MM.1S (cell line): Measurements from ENCODE around the gene TGFB2.

Source experiments
- DNase-seq: peaks from one replicate; pipeline ENCODE4 v3.0.0-alpha.2; 2015
- H2AFZ ChIP-seq: fragments of 300-600 bp; sonication (generic); 2 replicates; pipeline ENCODE4 v1.6.0; 2016; ENCODE audit warnings: antibody characterized with exemption, low read length
- H3F3A ChIP-seq: fragments of 300-600 bp; sonication (generic); 2 replicates; pipeline ENCODE4 v1.6.1; 2016; ENCODE audit warnings: mild to moderate bottlenecking, antibody characterized with exemption, low read length, moderate library complexity, mixed read lengths; ENCODE audit not compliant: insufficient read depth
- H3K27ac ChIP-seq: fragments of 300-600 bp; sonication (generic); 2 replicates; pipeline ENCODE4 v1.5.1; 2016; ENCODE audit warnings: mild to moderate bottlenecking, low read length
- H3K27me3 ChIP-seq: fragments of 300-600 bp; sonication (generic); replicated peaks from 2 replicates; pipeline ENCODE4 v1.6.0; 2016; ENCODE audit warnings: low read length; ENCODE audit not compliant: insufficient read depth
- H3K36me3 ChIP-seq: fragments of 300-600 bp; sonication (generic); replicated peaks from 2 replicates; pipeline ENCODE4 v1.6.1; 2016; ENCODE audit warnings: mild to moderate bottlenecking, low read length, mixed read lengths; ENCODE audit not compliant: insufficient read depth
- H3K4me1 ChIP-seq: fragments of 300-600 bp; sonication (generic); 2 replicates; pipeline ENCODE4 v1.6.1; 2016; ENCODE audit warnings: low read length, mixed read lengths
- H3K4me2 ChIP-seq: fragments of 300-600 bp; sonication (generic); 2 replicates; pipeline ENCODE4 v1.6.0; 2016; ENCODE audit warnings: low read depth, low read length
- H3K4me3 ChIP-seq: fragments of 300-600 bp; sonication (generic); 2 replicates; pipeline ENCODE4 v1.5.1; 2016; ENCODE audit warnings: low read length, mixed read lengths
- H3K79me2 ChIP-seq: fragments of 300-600 bp; sonication (generic); 2 replicates; pipeline ENCODE4 v1.6.1; 2016; ENCODE audit warnings: mixed run types, low read length, mixed read lengths
- H3K9ac ChIP-seq: fragments of 300-600 bp; sonication (generic); 2 replicates; pipeline ENCODE4 v1.6.1; 2016; ENCODE audit warnings: low read length, mixed read lengths
- H3K9me2 ChIP-seq: fragments of 300-600 bp; sonication (generic); replicated peaks from 2 replicates; pipeline ENCODE4 v1.6.1; 2016; ENCODE audit warnings: mild to moderate bottlenecking, low read length, mixed read lengths; ENCODE audit not compliant: insufficient read depth
- H3K9me3 ChIP-seq: fragments of 300-600 bp; sonication (generic); replicated peaks from 2 replicates; pipeline ENCODE4 v1.6.1; 2016; ENCODE audit warnings: mild to moderate bottlenecking, low read length, mixed read lengths; ENCODE audit not compliant: insufficient read depth
- H4K20me1 ChIP-seq: fragments of 300-600 bp; sonication (generic); 2 replicates; pipeline ENCODE4 v1.6.1; 2016; ENCODE audit warnings: mild to moderate bottlenecking, low read length, moderate library complexity, mixed read lengths; ENCODE audit not compliant: insufficient read depth
- EZH2 ChIP-seq: fragments of 300-600 bp; sonication (generic); optimal IDR thresholded peaks from 2 replicates; pipeline ENCODE3; 2017; ENCODE audit warnings: low read depth, mild to moderate bottlenecking, antibody characterized with exemption, low read length, mixed read lengths
- EZH2phosphoT487 ChIP-seq: fragments of 300-600 bp; sonication (generic); IDR thresholded peaks from 2 replicates; pipeline ENCODE4 v1.6.1; 2018; ENCODE audit warnings: antibody characterized with exemption, low read length
- TF ChIP-seq, protein P1 (sequence below): fragments of 300-600 bp; sonication (generic); IDR thresholded peaks from 2 replicates; pipeline ENCODE4 v1.5.1; 2016; ENCODE audit warnings: antibody characterized with exemption, low read length, mixed read lengths

The TGFB2 gene

DNA sequence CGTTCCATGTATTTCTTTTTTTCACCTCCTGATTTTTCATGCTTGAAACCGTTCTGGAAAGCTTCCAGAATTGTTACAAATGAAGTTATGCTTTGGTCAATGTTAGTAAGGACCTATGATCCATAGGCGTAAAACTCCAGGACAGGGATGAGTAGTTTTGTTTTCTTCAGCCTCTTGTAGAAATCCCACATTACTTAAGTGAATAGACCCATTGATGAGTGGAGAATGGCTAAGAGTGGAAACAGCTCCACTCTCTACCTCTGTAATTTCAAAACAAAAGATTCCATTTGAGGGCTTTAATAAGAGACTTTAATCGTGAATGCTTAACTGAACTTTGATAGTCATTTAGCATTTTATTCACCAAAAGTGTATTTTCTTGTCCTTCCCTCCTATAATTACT, 3.0 kb upstream of the TGFB2 start:
- Histone ChIP-seq H3K36me3 (no peaks in the 10 kb centered on the region), H3K4me2 (no peak overlapping the region), H3K4me1 (peaks cover 6% of the 10 kb centered on the region; the same call in 1 of the 2 replicates), H3K9ac (no peak overlapping the region), H3K9me2 (no peaks in the 10 kb centered on the region), H3F3A (0 out of 2 replicates have a peak, but pooled peaks cover 4% of the 10 kb centered on the region), H3K27me3 (peaks cover 10% of the 10 kb centered on the region), H3K9me3 (no peaks in the 10 kb centered on the region), H3K27ac (no peak overlapping the region), H2AFZ (no peak overlapping the region), H3K4me3 (no peak overlapping the region), H3K79me2 (no peaks in the 10 kb centered on the region), H4K20me1 (no peaks in the 10 kb centered on the region)
- no peak for DNase-seq
- TF ChIP-seq EZH2 (no peak), EZH2phosphoT487 (no peak)
- TF ChIP-seq, protein P1, sequence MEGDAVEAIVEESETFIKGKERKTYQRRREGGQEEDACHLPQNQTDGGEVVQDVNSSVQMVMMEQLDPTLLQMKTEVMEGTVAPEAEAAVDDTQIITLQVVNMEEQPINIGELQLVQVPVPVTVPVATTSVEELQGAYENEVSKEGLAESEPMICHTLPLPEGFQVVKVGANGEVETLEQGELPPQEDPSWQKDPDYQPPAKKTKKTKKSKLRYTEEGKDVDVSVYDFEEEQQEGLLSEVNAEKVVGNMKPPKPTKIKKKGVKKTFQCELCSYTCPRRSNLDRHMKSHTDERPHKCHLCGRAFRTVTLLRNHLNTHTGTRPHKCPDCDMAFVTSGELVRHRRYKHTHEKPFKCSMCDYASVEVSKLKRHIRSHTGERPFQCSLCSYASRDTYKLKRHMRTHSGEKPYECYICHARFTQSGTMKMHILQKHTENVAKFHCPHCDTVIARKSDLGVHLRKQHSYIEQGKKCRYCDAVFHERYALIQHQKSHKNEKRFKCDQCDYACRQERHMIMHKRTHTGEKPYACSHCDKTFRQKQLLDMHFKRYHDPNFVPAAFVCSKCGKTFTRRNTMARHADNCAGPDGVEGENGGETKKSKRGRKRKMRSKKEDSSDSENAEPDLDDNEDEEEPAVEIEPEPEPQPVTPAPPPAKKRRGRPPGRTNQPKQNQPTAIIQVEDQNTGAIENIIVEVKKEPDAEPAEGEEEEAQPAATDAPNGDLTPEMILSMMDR, result no peak

DNA sequence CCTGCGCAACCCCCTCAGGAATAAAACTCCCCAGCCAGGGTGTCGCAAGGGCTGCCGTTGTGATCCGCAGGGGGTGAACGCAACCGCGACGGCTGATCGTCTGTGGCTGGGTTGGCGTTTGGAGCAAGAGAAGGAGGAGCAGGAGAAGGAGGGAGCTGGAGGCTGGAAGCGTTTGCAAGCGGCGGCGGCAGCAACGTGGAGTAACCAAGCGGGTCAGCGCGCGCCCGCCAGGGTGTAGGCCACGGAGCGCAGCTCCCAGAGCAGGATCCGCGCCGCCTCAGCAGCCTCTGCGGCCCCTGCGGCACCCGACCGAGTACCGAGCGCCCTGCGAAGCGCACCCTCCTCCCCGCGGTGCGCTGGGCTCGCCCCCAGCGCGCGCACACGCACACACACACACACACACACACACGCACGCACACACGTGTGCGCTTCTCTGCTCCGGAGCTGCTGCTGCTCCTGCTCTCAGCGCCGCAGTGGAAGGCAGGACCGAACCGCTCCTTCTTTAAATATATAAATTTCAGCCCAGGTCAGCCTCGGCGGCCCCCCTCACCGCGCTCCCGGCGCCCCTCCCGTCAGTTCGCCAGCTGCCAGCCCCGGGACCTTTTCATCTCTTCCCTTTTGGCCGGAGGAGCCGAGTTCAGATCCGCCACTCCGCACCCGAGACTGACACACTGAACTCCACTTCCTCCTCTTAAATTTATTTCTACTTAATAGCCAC, 696 bp downstream of the TGFB2 start:
- H4K20me1 ChIP-seq, result no peaks in the 10 kb centered on the region
- H2AFZ ChIP-seq, result peak overlapping the region; percentile 84
- H3K4me2 ChIP-seq, result peak overlapping the region; percentile 72
- peaks cover 12% of the 10 kb centered on the region for H3K27me3 ChIP-seq
- peak overlapping the region; percentile 53 for H3K9ac ChIP-seq
- H3F3A ChIP-seq, result 0 out of 2 replicates have a peak, but pooled peaks cover 8% of the 10 kb centered on the region
- peak; percentile 77 for DNase-seq
- H3K9me3 ChIP-seq, result no peaks in the 10 kb centered on the region
- no peaks in the 10 kb centered on the region for H3K36me3 ChIP-seq
- no peaks in the 10 kb centered on the region for H3K9me2 ChIP-seq
- peak overlapping the region; percentile 72 for H3K4me3 ChIP-seq
- no peak for TF ChIP-seq EZH2
- TF ChIP-seq EZH2phosphoT487, result no peak
- TF ChIP-seq, protein P1, result no peak
- H3K4me1 ChIP-seq, result peaks cover 9% of the 10 kb centered on the region; the same call in 1 of the 2 replicates
- peak overlapping the region; percentile 4; the same call in 1 of the 2 replicates for H3K27ac ChIP-seq
- no peaks in the 10 kb centered on the region for H3K79me2 ChIP-seq

DNA sequence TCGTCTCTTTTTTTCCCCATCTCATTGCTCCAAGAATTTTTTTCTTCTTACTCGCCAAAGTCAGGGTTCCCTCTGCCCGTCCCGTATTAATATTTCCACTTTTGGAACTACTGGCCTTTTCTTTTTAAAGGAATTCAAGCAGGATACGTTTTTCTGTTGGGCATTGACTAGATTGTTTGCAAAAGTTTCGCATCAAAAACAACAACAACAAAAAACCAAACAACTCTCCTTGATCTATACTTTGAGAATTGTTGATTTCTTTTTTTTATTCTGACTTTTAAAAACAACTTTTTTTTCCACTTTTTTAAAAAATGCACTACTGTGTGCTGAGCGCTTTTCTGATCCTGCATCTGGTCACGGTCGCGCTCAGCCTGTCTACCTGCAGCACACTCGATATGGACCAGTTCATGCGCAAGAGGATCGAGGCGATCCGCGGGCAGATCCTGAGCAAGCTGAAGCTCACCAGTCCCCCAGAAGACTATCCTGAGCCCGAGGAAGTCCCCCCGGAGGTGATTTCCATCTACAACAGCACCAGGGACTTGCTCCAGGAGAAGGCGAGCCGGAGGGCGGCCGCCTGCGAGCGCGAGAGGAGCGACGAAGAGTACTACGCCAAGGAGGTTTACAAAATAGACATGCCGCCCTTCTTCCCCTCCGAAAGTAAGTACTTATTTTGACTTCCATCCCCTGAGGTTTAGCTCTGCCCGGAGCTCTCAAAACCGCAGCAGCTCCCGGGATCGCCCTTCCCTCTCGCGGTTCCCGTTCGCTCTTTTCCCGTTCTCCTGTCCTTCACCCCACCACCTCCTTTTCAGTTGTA, 1.5 kb downstream of the TGFB2 start:
- Histone ChIP-seq H3K79me2 (no peaks in the 10 kb centered on the region), H4K20me1 (no peaks in the 10 kb centered on the region), H3K4me1 (peaks cover 9% of the 10 kb centered on the region; the same call in 1 of the 2 replicates), H3K36me3 (no peaks in the 10 kb centered on the region), H3K9me3 (no peaks in the 10 kb centered on the region), H3K27me3 (peaks cover 12% of the 10 kb centered on the region), H3K27ac (no peak overlapping the region), H3K9ac (peak overlapping the region; percentile 53; the same call in 1 of the 2 replicates), H3K4me2 (peak overlapping the region; percentile 72), H3F3A (0 out of 2 replicates have a peak, but pooled peaks cover 8% of the 10 kb centered on the region), H2AFZ (peak overlapping the region; percentile 84), H3K4me3 (peak overlapping the region; percentile 72), H3K9me2 (no peaks in the 10 kb centered on the region)
- DNase-seq, result no peak
- TF ChIP-seq EZH2 (peak; percentile 45), EZH2phosphoT487 (no peak)
- TF ChIP-seq, protein P1, result no peak
